Pancreas (tissue), 10 donors: ENCODE measurements around the gene ACKR2. TPM values are rescaled to one million over a fixed set of nuclear protein-coding genes. Genes with fewer than 3 reads are reported as not detected.

Source experiments
- ATAC-seq, 4 donors: fragments of 200-7000 bp; cut with Tn5 transposase; one replicate each; pipeline versions ENCODE4 v1.8.0 to v1.9.1; 2020; ENCODE audit warnings: mild to moderate bottlenecking in 4 of 4, moderate library complexity in 4 of 4
- DNase-seq, 6 donors: peaks; one replicate each; pipeline ENCODE4 v3.0.0-alpha.2; 2020
- FAIRE-seq: peaks from 2 replicates; lab custom pipeline; 2012; peaks lifted over from hg19 to GRCh38; lab: Jason Lieb, UNC
- H3K27ac ChIP-seq, 4 donors: fragments of 200-600 bp; sonication (generic); 1 replicate in 3 of 4; 2 replicates in 1 of 4; pipeline versions ENCODE4 v1.5.0 to v1.8.0; 2020
- H3K27me3 ChIP-seq, 4 donors: fragments of 200-600 bp; one replicate each; pipeline ENCODE4 v1.8.0; 2021
- H3K36me3 ChIP-seq, 3 donors: fragments of 200-600 bp; sonication (generic) in 1 of 3; one replicate each; pipeline versions ENCODE4 v1.5.0 to v1.8.0; 2020 to 2021
- H3K4me1 ChIP-seq, 3 donors: fragments of 200-600 bp; one replicate each; pipeline ENCODE4 v1.8.0; 2021
- H3K4me3 ChIP-seq, 4 donors: fragments of 200-600 bp; sonication (generic) in 2 of 4; one replicate each; pipeline versions ENCODE4 v1.5.0 to v1.8.0; 2020 to 2021
- H3K9me3 ChIP-seq, 4 donors: fragments of 200-600 bp; one replicate each; pipeline ENCODE4 v1.8.0; 2021
- WGBS, 2 donors: extraction: QIAGEN DNeasy Blood & Tissue Kit; methylation state at CpG; one replicate each; pipeline ENCODE4 v1.1.7; 2013; 5-methylcytosine and 5-hydroxymethylcytosine counted together
- intact Hi-C, 3 donors: fragments of 100-400 bp; cut with DNase I; formaldehyde crosslinking; loops; one replicate each; pipeline versions ENCODE4 v1.11.1 to v1.14.2; 2022
- polyA plus RNA-seq, 2 donors: library from polyadenylated mRNA; stranded (reverse); fragments of 200-250 nt; gene quantifications; one replicate each; pipeline ENCODE4 v1.2.3, GENCODE V29; 2013
- total RNA-seq, 6 donors: library from RNA; stranded (reverse); fragmentation: NEBNext Ultra II Directional in 4 of 6; extraction: Animal tissue kit (Norgen Biotek cat#: 25700) in 4 of 6; gene quantifications; one replicate each; pipeline versions ENCODE4 v1.2.1 to v1.2.4, GENCODE V29; 2021 to 2023
- TF ChIP-seq, protein P1 (sequence below), 4 donors: fragments of 200-600 bp; sonication (generic) in 3 of 4; IDR thresholded peaks; one replicate each; pipeline versions ENCODE4 v1.5.0 to v1.8.0; 2021; ENCODE audit warnings: antibody characterized with exemption in 4 of 4
- donor health status: healthy with polysubstance abuse.
- donor health status: DM: no; HTN: no; CAD: no; lungs with moderate emphysema.
- donor health status: DM: no; HTN: no; CAD: no.
- donor health status: control.
- donor health status: control.
- donor health status: Bipolar disorder and iron deficiency.
- donor health status: DM: yes; HTN: yes; CAD: no.
- donor health status: DM: no; HTN: no; CAD: no.
- donor health status: DM: no; HTN: no; CAD: no.
- donor health status: DM: yes; HTN: yes; CAD: no.

Gene ACKR2
- total and polyA plus RNA-seq, 8 donors = 0.09 to 1.7 (median 0.84) TPM

GRCh38 chr3:42846685-42847522, 37.7 kb downstream of the ACKR2 start:
- 62 to 70% methylated on average over 5 of the region's 5 CpGs for WGBS, 2 donors
- no peaks in the 10 kb centered on the region for H3K9me3 ChIP-seq
- intact Hi-C loops = no loop called here
- H3K4me3 ChIP-seq = no peak overlapping the region
- TF ChIP-seq, protein P1, sequence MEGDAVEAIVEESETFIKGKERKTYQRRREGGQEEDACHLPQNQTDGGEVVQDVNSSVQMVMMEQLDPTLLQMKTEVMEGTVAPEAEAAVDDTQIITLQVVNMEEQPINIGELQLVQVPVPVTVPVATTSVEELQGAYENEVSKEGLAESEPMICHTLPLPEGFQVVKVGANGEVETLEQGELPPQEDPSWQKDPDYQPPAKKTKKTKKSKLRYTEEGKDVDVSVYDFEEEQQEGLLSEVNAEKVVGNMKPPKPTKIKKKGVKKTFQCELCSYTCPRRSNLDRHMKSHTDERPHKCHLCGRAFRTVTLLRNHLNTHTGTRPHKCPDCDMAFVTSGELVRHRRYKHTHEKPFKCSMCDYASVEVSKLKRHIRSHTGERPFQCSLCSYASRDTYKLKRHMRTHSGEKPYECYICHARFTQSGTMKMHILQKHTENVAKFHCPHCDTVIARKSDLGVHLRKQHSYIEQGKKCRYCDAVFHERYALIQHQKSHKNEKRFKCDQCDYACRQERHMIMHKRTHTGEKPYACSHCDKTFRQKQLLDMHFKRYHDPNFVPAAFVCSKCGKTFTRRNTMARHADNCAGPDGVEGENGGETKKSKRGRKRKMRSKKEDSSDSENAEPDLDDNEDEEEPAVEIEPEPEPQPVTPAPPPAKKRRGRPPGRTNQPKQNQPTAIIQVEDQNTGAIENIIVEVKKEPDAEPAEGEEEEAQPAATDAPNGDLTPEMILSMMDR (IDR thresholded peaks at IDR 0.05) = no peak
- H3K36me3 ChIP-seq = no peaks in the 10 kb centered on the region
- ATAC-seq = peak in 3 of 4 donors; percentile 30 to 67 (median 54)
- no peaks in the 10 kb centered on the region for H3K4me1 ChIP-seq
- no peak overlapping the region for H3K27ac ChIP-seq
- DNase-seq = no peak
- no peak for FAIRE-seq
- no peaks in the 10 kb centered on the region for H3K27me3 ChIP-seq

- H3K27me3 ChIP-seq = no peaks in the 10 kb centered on the region
- intact Hi-C loops = no loop called here
- DNase-seq (no peak), ATAC-seq (peak in 1 of 4 donors; percentile 21), FAIRE-seq (no peak)
- H3K4me1 ChIP-seq = no peaks in the 10 kb centered on the region
- H3K36me3 ChIP-seq = no peaks in the 10 kb centered on the region
- H3K9me3 ChIP-seq = no peaks in the 10 kb centered on the region
- 75 to 84% methylated on average over 4 of the region's 4 CpGs for WGBS, 2 donors
- H3K27ac ChIP-seq = no peak overlapping the region
- no peak overlapping the region for H3K4me3 ChIP-seq
- TF ChIP-seq, protein P1 (IDR thresholded peaks at IDR 0.05) = no peak
Observed at GRCh38 chr3:42847731-42848130, 38.5 kb downstream of the ACKR2 start.

- H3K4me1 ChIP-seq = no peaks in the 10 kb centered on the region
- TF ChIP-seq, protein P1 (IDR thresholded peaks at IDR 0.05) = no peak
- 92 to 97% methylated on average over 7 of the region's 7 CpGs for WGBS, 2 donors
- FAIRE-seq = no peak
- H3K36me3 ChIP-seq = no peaks in the 10 kb centered on the region
- intact Hi-C loops = no loop called here
- ATAC-seq = no peak
- H3K27me3 ChIP-seq = no peaks in the 10 kb centered on the region
- no peak overlapping the region for H3K27ac ChIP-seq
- no peak overlapping the region for H3K4me3 ChIP-seq
- no peaks in the 10 kb centered on the region for H3K9me3 ChIP-seq
- DNase-seq = no peak
Observed at GRCh38 chr3:42849017-42849416, 39.8 kb downstream of the ACKR2 start.

DNA sequence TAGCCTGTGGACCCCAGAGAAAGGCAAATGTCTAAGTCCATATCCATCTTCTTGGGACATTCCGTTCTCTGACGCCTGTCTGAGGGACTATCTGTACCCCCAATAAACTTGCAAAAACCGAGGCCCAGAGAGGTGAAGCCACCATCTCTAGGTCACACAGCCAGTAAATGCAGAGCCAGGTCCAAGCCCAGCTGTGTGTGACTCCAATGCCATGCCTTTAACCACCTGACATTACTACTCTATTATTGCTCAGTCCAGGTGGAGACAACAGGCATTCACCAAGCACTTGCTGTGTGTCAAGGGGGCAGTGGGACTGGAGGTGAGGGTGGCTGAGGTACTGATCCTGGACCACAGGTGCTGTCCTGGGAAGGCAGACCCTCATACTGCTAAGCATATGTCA, 41.0 kb downstream of the ACKR2 start:
- Histone ChIP-seq H3K27me3 (no peaks in the 10 kb centered on the region), H3K36me3 (no peaks in the 10 kb centered on the region), H3K9me3 (no peaks in the 10 kb centered on the region), H3K4me1 (no peaks in the 10 kb centered on the region), H3K4me3 (no peak overlapping the region), H3K27ac (no peak overlapping the region)
- FAIRE-seq (no peak), ATAC-seq (no peak), DNase-seq (no peak)
- TF ChIP-seq, protein P1 (IDR thresholded peaks at IDR 0.05) = no peak
- 86 to 91% methylated on average over 3 of the region's 3 CpGs for WGBS, 2 donors
- intact Hi-C loops = no loop called here

DNA sequence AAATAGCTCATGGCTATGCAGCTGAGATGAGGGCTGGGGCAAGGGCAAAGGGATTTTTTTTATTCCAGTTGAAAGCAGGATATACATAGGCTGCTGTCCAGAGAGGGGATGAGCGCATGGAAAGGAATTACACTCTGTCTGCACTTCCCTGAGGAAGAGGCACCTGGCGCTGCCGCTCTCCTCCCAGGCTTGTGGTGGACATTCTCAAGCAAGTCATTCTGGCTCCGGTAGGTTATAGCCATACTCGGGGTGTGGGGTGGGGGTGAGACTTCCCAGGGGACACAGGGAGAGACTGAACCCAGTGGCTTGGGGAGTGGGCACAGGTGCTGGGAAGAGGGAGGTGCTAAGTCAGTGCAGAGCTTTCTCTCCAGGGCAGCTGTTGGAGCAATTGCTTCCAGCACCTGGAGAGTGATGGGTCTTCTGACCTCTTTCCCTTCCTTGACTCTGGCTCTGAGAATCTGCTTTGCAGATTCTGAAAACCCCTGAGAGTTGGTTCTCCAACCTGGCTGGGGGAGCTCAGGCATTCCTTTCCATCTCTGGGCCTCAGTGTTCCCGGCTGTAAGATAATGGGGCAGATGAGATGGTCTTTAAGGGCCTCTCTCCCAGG, 42.1 kb downstream of the ACKR2 start:
- Histone ChIP-seq H3K36me3 (no peaks in the 10 kb centered on the region), H3K27me3 (no peaks in the 10 kb centered on the region), H3K4me1 (no peaks in the 10 kb centered on the region), H3K4me3 (no peak overlapping the region), H3K27ac (no peak overlapping the region), H3K9me3 (no peaks in the 10 kb centered on the region)
- ATAC-seq = no peak
- no peak for DNase-seq
- TF ChIP-seq, protein P1 (IDR thresholded peaks at IDR 0.05) = no peak
- intact Hi-C loops = no loop called here
- 90 to 96% methylated on average over 6 of the region's 6 CpGs for WGBS, 2 donors
- FAIRE-seq = no peak
